Glutamatergic neuron (in vitro differentiated cells): Measurements from ENCODE around the gene PTGER2. TPM values are rescaled to one million over a fixed set of nuclear protein-coding genes. Genes with fewer than 3 reads are reported as not detected.

Experiments used
- DNase-seq: peaks from one replicate; pipeline ENCODE4 v3.0.0; 2022
- H3K27ac Mint-ChIP-seq: one replicate; pipeline ENCODE4 v1.8.0; 2020; ENCODE audit warnings: mild to moderate bottlenecking, mixed read lengths, inconsistent platforms; ENCODE audit not compliant: unreplicated experiment
- H3K27me3 Mint-ChIP-seq: one replicate; pipeline ENCODE4 v1.8.0; 2020; ENCODE audit warnings: mild to moderate bottlenecking, moderate library complexity, mixed read lengths, inconsistent platforms; ENCODE audit not compliant: unreplicated experiment
- H3K36me3 Mint-ChIP-seq: one replicate; pipeline ENCODE4 v1.8.0; 2020; ENCODE audit warnings: mild to moderate bottlenecking, mixed read lengths, inconsistent platforms; ENCODE audit not compliant: unreplicated experiment
- H3K4me1 Mint-ChIP-seq: one replicate; pipeline ENCODE4 v1.8.0; 2020; ENCODE audit warnings: mild to moderate bottlenecking, low read depth, mixed read lengths, inconsistent platforms; ENCODE audit not compliant: unreplicated experiment
- H3K4me3 Mint-ChIP-seq: one replicate; pipeline ENCODE4 v1.8.0; 2020; ENCODE audit warnings: mild to moderate bottlenecking, mixed read lengths, inconsistent platforms; ENCODE audit not compliant: unreplicated experiment
- H3K9me3 Mint-ChIP-seq: one replicate; pipeline ENCODE4 v1.8.0; 2020; ENCODE audit warnings: mild to moderate bottlenecking, moderate library complexity, mixed read lengths, inconsistent platforms; ENCODE audit not compliant: unreplicated experiment
- CTCF ChIP-seq: fragments of 200-600 bp; sonication (generic); IDR thresholded peaks from one replicate; pipeline ENCODE4 v1.5.0; 2021; ENCODE audit not compliant: partially characterized antibody, unreplicated experiment
- total RNA-seq: library from RNA; stranded (reverse); fragmentation: NEBNext Ultra II Directional; extraction: Animal tissue kit (Norgen Biotek cat#: 25700); gene quantifications from one replicate; pipeline ENCODE4 v1.2.1, GENCODE V29; 2021; ENCODE audit not compliant: unreplicated experiment

The PTGER2 gene
- total RNA-seq, 1 donor from 2014 or later = not detected

- no peak for TF ChIP-seq CTCF
- Mint-ChIP-seq H3K4me1 (peaks cover 3% of the 10 kb centered on the region), H3K9me3 (peaks cover 10% of the 10 kb centered on the region), H3K4me3 (no peak overlapping the region), H3K27ac (no peak overlapping the region), H3K36me3 (peaks cover 24% of the 10 kb centered on the region), H3K27me3 (peaks cover 19% of the 10 kb centered on the region)
- no peak for DNase-seq
Measured at GRCh38 chr14:52318062-52318461, 4.0 kb downstream of the PTGER2 start.

GRCh38 chr14:52318826-52319645 is 4.9 kb downstream of the PTGER2 start:
- no peak for DNase-seq
- H3K27me3 Mint-ChIP-seq = peaks cover 16% of the 10 kb centered on the region
- peaks cover 3% of the 10 kb centered on the region for H3K4me1 Mint-ChIP-seq
- TF ChIP-seq CTCF = no peak
- H3K9me3 Mint-ChIP-seq = peaks cover 10% of the 10 kb centered on the region
- H3K27ac Mint-ChIP-seq = no peak overlapping the region
- no peak overlapping the region for H3K4me3 Mint-ChIP-seq
- H3K36me3 Mint-ChIP-seq = peaks cover 24% of the 10 kb centered on the region

- H3K27ac Mint-ChIP-seq = no peak overlapping the region
- peaks cover 11% of the 10 kb centered on the region for H3K27me3 Mint-ChIP-seq
- TF ChIP-seq CTCF = no peak
- no peak for DNase-seq
- H3K4me3 Mint-ChIP-seq = no peak overlapping the region
- H3K4me1 Mint-ChIP-seq = peaks cover under 1% of the 10 kb centered on the region
- H3K9me3 Mint-ChIP-seq = peaks cover 8% of the 10 kb centered on the region
- H3K36me3 Mint-ChIP-seq = peaks cover 24% of the 10 kb centered on the region
Measured at GRCh38 chr14:52319919-52320318, 5.8 kb downstream of the PTGER2 start.

- no peak for DNase-seq
- Mint-ChIP-seq H3K27me3 (peaks cover 2% of the 10 kb centered on the region), H3K27ac (no peak overlapping the region), H3K4me3 (no peak overlapping the region), H3K4me1 (no peaks in the 10 kb centered on the region), H3K36me3 (peaks cover 23% of the 10 kb centered on the region), H3K9me3 (peaks cover 4% of the 10 kb centered on the region)
- TF ChIP-seq CTCF = no peak
Measured at GRCh38 chr14:52325126-52325525, 11.0 kb downstream of the PTGER2 start.

GRCh38 chr14:52325630-52326029 is 11.5 kb downstream of the PTGER2 start:
- peaks cover 2% of the 10 kb centered on the region for H3K27me3 Mint-ChIP-seq
- no peak for DNase-seq
- no peak for TF ChIP-seq CTCF
- H3K4me1 Mint-ChIP-seq = no peaks in the 10 kb centered on the region
- H3K4me3 Mint-ChIP-seq = no peak overlapping the region
- peaks cover 4% of the 10 kb centered on the region for H3K9me3 Mint-ChIP-seq
- peaks cover 18% of the 10 kb centered on the region for H3K36me3 Mint-ChIP-seq
- H3K27ac Mint-ChIP-seq = no peak overlapping the region
